GM12865 (cell line): ENCODE results near the gene ST8SIA1.
A peak's percentile ranks its signal among the peaks of the same experiment; 100 is the strongest.

Source experiments
- DNase-seq: peaks from one replicate; pipeline ENCODE4 v3.0.0; 2010; ENCODE audit warnings: low read depth
- H3K4me3 ChIP-seq: 2 replicates; pipeline ENCODE4 v1.5.1; 2011; ENCODE audit warnings: mild to moderate bottlenecking, low read depth, low read length, control low read depth
- CTCF ChIP-seq: IDR thresholded peaks from 2 replicates; pipeline ENCODE4 v1.5.1; 2011; ENCODE audit warnings: low read length, control low read depth, low read depth, inconsistent platforms; ENCODE audit not compliant: insufficient read depth; ENCODE audit errors: missing control alignments

Gene ST8SIA1

GRCh38 chr12:22348208-22348607, 13.7 kb upstream of the ST8SIA1 start:
- DNase-seq: no peak
- no peak for TF ChIP-seq CTCF
- no peak overlapping the region for H3K4me3 ChIP-seq

DNA sequence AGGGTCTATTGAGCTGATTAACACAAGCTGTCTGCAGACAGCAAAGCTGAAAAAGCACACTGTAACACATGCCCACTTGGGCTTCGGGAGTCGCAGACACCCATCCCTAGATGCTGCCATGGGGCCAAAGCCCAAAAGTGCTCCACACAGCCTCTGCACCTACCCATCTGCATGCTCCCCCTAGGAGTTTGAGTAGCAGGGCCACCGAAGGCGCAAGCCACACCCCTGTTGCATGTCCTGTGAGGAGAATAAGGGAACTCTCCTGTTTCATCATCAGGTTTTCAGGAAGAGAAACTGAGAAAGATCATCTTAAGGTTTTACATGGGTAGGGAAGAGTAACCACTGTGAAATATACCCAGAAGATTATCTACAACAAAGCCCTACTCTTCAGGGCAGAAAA, 5.6 kb upstream of the ST8SIA1 start:
- no peak overlapping the region for H3K4me3 ChIP-seq
- no peak for TF ChIP-seq CTCF
- no peak for DNase-seq

- DNase-seq: no peak
- H3K4me3 ChIP-seq: no peak overlapping the region
- no peak for TF ChIP-seq CTCF
These were observed 5.2 kb upstream of the ST8SIA1 start for GRCh38 chr12:22339691-22340090.

DNA sequence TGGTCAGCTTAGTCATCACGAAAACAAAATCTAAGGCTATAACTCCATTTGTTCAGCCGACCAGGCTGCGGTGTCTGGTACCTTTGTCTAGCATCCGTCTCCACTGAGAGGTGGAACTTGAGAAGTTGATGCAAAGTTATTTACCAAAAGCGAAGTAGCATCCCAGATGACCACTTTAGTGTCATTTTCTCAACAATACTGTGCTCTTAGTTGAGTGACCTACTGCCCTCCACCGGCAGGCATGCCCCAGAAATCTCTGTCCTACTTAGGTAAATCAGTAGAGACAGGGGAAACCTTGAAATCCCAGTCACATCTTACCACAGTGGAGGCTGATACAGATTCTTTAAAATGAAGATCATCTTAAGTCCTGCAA, 1.3 kb upstream of the ST8SIA1 start:
- no peak for TF ChIP-seq CTCF
- peak overlapping the region; percentile 59 for H3K4me3 ChIP-seq
- no peak for DNase-seq

- H3K4me3 ChIP-seq: peak overlapping the region; percentile 59; the same call in 1 of the 2 replicates
- TF ChIP-seq CTCF: no peak
- DNase-seq: no peak
These were observed 646 bp downstream of the ST8SIA1 start for GRCh38 chr12:22333713-22334409.

GRCh38 chr12:22333186-22333712, 1.3 kb downstream of the ST8SIA1 start:
- no peak for TF ChIP-seq CTCF
- DNase-seq: no peak
- no peak overlapping the region for H3K4me3 ChIP-seq

DNA sequence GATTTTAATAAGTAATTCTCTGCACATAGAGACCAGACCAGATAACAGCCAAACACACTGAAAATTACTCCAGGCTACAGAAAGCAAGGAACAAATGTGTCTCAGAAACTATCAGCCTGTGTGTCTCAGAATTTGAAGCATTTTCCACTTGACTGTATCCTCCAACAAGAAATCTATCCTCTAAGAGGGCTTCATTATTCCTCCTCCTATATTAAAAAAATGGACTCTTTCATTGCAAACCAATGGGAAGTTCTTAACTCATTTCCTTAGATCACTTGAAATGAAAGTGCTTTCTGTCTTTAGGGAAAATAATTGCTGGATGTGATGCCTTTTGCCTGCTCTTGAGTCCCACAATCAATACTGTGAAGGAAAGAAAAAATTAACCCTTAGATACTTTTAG, 2.3 kb downstream of the ST8SIA1 start:
- no peak for TF ChIP-seq CTCF
- no peak for DNase-seq
- no peak overlapping the region for H3K4me3 ChIP-seq
